ENCODE measurements around the gene GOLGA1.

The GOLGA1 gene

DNA sequence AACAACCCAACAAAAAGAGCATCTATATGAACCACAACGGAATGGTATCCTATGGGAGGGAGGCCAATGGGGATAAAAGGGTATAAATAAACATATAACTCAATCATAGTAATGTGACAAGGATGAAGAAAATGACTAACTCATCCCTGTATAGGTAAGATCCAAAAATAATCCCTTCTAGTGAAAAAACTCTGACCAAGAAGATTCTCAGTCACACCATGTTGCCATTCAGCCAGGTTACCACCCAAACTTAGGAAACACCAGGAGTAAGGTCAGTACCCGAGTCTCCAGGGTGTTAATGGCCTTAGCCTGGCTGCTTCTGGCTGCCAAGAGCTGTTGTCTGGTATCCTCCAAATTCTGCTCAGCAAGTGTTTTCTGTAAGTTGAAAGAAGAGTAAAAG lies 32.8 kb downstream of the GOLGA1 start:
- Histone ChIP-seq H3K27me3 (ENCODE audit: insufficient read depth, poor library complexity, severe bottlenecking) (no peaks in the 10 kb centered on the region), H3K27ac (replicated peaks) (no peak overlapping the region), H3K4me3 (replicated peaks; ENCODE audit: insufficient read depth, low read length) (no peak overlapping the region)
- DNase-seq (ENCODE audit: low read depth in 1 of 2, low spot score in 1 of 2) = no peak
- TF ChIP-seq POLR2AphosphoS5 (IDR thresholded peaks at IDR 0.05; ENCODE audit: low read depth) = no peak
- TF ChIP-seq, protein P1, sequence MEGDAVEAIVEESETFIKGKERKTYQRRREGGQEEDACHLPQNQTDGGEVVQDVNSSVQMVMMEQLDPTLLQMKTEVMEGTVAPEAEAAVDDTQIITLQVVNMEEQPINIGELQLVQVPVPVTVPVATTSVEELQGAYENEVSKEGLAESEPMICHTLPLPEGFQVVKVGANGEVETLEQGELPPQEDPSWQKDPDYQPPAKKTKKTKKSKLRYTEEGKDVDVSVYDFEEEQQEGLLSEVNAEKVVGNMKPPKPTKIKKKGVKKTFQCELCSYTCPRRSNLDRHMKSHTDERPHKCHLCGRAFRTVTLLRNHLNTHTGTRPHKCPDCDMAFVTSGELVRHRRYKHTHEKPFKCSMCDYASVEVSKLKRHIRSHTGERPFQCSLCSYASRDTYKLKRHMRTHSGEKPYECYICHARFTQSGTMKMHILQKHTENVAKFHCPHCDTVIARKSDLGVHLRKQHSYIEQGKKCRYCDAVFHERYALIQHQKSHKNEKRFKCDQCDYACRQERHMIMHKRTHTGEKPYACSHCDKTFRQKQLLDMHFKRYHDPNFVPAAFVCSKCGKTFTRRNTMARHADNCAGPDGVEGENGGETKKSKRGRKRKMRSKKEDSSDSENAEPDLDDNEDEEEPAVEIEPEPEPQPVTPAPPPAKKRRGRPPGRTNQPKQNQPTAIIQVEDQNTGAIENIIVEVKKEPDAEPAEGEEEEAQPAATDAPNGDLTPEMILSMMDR (IDR thresholded peaks at IDR 0.05; ENCODE audit: insufficient read depth, low read length) = no peak
- no peak for TF ChIP-seq SPI1 (IDR thresholded peaks at IDR 0.05; ENCODE audit: borderline replicate concordance, low read depth)
- no peak for TF ChIP-seq GABPA (IDR thresholded peaks at IDR 0.05; ENCODE audit: low read depth)
- TF ChIP-seq REST (IDR thresholded peaks at IDR 0.05; ENCODE audit: insufficient replicate concordance, low read depth) = no peak

DNA sequence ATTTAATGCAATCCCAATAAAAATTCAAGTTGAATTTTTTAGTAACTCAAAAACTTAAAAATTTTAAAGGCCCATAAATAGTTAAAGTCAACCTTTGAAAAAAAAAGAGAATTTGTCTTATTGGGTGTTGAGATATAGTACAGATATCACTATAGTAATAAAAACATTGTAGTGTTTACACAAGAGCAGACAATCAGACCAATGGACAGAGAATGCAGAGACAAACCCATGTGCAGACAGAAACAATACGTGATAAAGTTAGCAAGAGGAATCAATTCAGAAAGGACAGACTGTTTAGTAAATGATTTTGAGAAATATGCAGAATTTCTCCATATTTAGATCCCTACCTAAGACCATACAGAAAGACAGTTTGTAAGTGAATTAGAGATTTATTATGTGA lies 33.9 kb downstream of the GOLGA1 start:
- TF ChIP-seq, protein P1 (IDR thresholded peaks at IDR 0.05; ENCODE audit: insufficient read depth, low read length) = no peak
- no peak for TF ChIP-seq SPI1 (IDR thresholded peaks at IDR 0.05; ENCODE audit: borderline replicate concordance, low read depth)
- TF ChIP-seq POLR2AphosphoS5 (IDR thresholded peaks at IDR 0.05; ENCODE audit: low read depth) = no peak
- TF ChIP-seq REST (IDR thresholded peaks at IDR 0.05; ENCODE audit: insufficient replicate concordance, low read depth) = no peak
- TF ChIP-seq GABPA (IDR thresholded peaks at IDR 0.05; ENCODE audit: low read depth) = no peak
- no peak for DNase-seq (ENCODE audit: low read depth in 1 of 2, low spot score in 1 of 2)
- Histone ChIP-seq H3K27me3 (ENCODE audit: insufficient read depth, poor library complexity, severe bottlenecking) (no peaks in the 10 kb centered on the region), H3K4me3 (replicated peaks; ENCODE audit: insufficient read depth, low read length) (no peak overlapping the region), H3K27ac (replicated peaks) (no peak overlapping the region)

DNA sequence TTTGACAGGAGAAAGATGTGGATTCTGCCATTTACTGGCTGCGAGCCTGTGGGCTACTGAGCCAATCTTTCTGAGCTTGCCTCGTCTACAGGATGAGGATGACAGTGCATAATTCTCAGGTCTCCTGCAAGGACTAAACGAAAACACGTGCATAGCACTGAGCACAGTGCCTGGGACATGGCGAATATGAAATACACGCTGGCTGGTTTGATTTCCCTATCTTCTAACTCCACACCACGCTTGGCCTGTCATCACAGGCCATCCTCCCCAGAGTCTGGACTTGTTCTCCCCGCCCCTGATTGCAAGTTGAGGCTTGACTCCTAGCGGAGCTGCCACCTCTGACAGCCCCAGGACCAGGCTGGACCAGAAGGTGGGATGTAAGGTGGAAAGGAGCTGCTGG lies 41.0 kb downstream of the GOLGA1 start:
- Histone ChIP-seq H3K4me3 (replicated peaks; ENCODE audit: insufficient read depth, low read length) (no peak overlapping the region), H3K27me3 (ENCODE audit: insufficient read depth, poor library complexity, severe bottlenecking) (no peaks in the 10 kb centered on the region), H3K27ac (replicated peaks) (no peak overlapping the region)
- no peak for DNase-seq (ENCODE audit: low read depth in 1 of 2, low spot score in 1 of 2)
- TF ChIP-seq REST (IDR thresholded peaks at IDR 0.05; ENCODE audit: insufficient replicate concordance, low read depth) = no peak
- TF ChIP-seq, protein P1 (IDR thresholded peaks at IDR 0.05; ENCODE audit: insufficient read depth, low read length) = no peak
- no peak for TF ChIP-seq GABPA (IDR thresholded peaks at IDR 0.05; ENCODE audit: low read depth)
- TF ChIP-seq POLR2AphosphoS5 (IDR thresholded peaks at IDR 0.05; ENCODE audit: low read depth) = no peak
- TF ChIP-seq SPI1 (IDR thresholded peaks at IDR 0.05; ENCODE audit: borderline replicate concordance, low read depth) = no peak

Measured in HL-60 (cell line).